ENCODE data around the gene ERBB4. TPM values are rescaled to one million over a fixed set of nuclear protein-coding genes. Genes with fewer than 3 reads are reported as not detected.

ERBB4 gene
- polyA plus RNA-seq, 2 of the 4 experiments (the other 2 are of a cell fraction), result not detected

GRCh38 chr2:212540341-212540740, 1.7 kb upstream of the ERBB4 start (continued):
- TF ChIP-seq, protein P1, sequence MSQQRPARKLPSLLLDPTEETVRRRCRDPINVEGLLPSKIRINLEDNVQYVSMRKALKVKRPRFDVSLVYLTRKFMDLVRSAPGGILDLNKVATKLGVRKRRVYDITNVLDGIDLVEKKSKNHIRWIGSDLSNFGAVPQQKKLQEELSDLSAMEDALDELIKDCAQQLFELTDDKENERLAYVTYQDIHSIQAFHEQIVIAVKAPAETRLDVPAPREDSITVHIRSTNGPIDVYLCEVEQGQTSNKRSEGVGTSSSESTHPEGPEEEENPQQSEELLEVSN (IDR thresholded peaks at IDR 0.05; ENCODE audit: borderline replicate concordance, low read depth), result no peak
- TF ChIP-seq FOSB (CRISPR knock-in tag; IDR thresholded peaks at IDR 0.05) (no peak), HES2 (IDR thresholded peaks at IDR 0.05) (no peak), SMC3 (IDR thresholded peaks at IDR 0.05) (no peak)

- Histone ChIP-seq H3K27ac (no peak overlapping the region), H3K4me2 (peak overlapping the region; percentile 94), H3K9me3 (no peaks in the 10 kb centered on the region), H3K4me1 (peaks cover 11% of the 10 kb centered on the region; the same call in 2 of the 3 replicates), H3K4me3 (peak overlapping the region; percentile 50)
- ChIA-PET POLR2A (no interaction called here), CTCF (interaction anchor here (0.7 kb wide), 1 partner anchor 1053 kb away, joined by 3 read pairs; no protein-coding TSS in a partner anchor)
- ATAC-seq (peak; percentile 31 to 37; a peak in 3 of 6 replicates), FAIRE-seq (no peak), DNase-seq (ENCODE audit: low read depth in 1 of 2, low spot score in 1 of 2) (no peak)
- WGBS (ENCODE audit: missing lambda C conversion rate), result 40% methylated on average over 30 of the region's 30 CpGs
- TF ChIP-seq PBX3 (IDR thresholded peaks at IDR 0.05), result no peak
- TF ChIP-seq, protein P1 (IDR thresholded peaks at IDR 0.05; ENCODE audit: borderline replicate concordance, low read depth), result no peak
- TF ChIP-seq RNF2 (IDR thresholded peaks at IDR 0.05; ENCODE audit: borderline replicate concordance, low read depth), result no peak
- TF ChIP-seq RCOR1 (IDR thresholded peaks at IDR 0.05; ENCODE audit: low read depth, low read length), result no peak
- no peak for TF ChIP-seq SMC3 (IDR thresholded peaks at IDR 0.05)
- TF ChIP-seq NPAS2 (CRISPR knock-in tag; IDR thresholded peaks at IDR 0.05; ENCODE audit: borderline replicate concordance), result no peak
- no peak for TF ChIP-seq NFE2L2 (conservative IDR thresholded peaks at IDR 0.05; ENCODE audit: low read length)
- no peak for TF ChIP-seq POLR2A (IDR thresholded peaks at IDR 0.05; ENCODE audit: low read length)
- TF ChIP-seq POLR2AphosphoS2 (conservative IDR thresholded peaks at IDR 0.05; ENCODE audit: low read length), result no peak
- TF ChIP-seq HOXB5 (CRISPR knock-in tag; IDR thresholded peaks at IDR 0.05), result no peak
- no peak for TF ChIP-seq MYC (IDR thresholded peaks at IDR 0.05; ENCODE audit: borderline replicate concordance, low read length)
- TF ChIP-seq CHD2 (IDR thresholded peaks at IDR 0.05; ENCODE audit: low read length, partially characterized antibody), result no peak
- TF ChIP-seq HOXB13 (CRISPR knock-in tag; IDR thresholded peaks at IDR 0.05; ENCODE audit: low read depth), result no peak
- no peak for TF ChIP-seq GATA3 (IDR thresholded peaks at IDR 0.05; ENCODE audit: borderline replicate concordance)
- TF ChIP-seq, protein P2, sequence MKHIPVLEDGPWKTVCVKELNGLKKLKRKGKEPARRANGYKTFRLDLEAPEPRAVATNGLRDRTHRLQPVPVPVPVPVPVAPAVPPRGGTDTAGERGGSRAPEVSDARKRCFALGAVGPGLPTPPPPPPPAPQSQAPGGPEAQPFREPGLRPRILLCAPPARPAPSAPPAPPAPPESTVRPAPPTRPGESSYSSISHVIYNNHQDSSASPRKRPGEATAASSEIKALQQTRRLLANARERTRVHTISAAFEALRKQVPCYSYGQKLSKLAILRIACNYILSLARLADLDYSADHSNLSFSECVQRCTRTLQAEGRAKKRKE (CRISPR knock-in tag; IDR thresholded peaks at IDR 0.05; ENCODE audit: low read depth), result no peak
- TF ChIP-seq CBX8 (IDR thresholded peaks at IDR 0.05), result no peak
- TF ChIP-seq, protein P3, sequence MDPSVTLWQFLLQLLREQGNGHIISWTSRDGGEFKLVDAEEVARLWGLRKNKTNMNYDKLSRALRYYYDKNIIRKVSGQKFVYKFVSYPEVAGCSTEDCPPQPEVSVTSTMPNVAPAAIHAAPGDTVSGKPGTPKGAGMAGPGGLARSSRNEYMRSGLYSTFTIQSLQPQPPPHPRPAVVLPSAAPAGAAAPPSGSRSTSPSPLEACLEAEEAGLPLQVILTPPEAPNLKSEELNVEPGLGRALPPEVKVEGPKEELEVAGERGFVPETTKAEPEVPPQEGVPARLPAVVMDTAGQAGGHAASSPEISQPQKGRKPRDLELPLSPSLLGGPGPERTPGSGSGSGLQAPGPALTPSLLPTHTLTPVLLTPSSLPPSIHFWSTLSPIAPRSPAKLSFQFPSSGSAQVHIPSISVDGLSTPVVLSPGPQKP (IDR thresholded peaks at IDR 0.05; ENCODE audit: low read depth, low read length), result no peak
- no peak for TF ChIP-seq USF2 (IDR thresholded peaks at IDR 0.05)
These were observed 674 bp upstream of the ERBB4 start for GRCh38 chr2:212539072-212539880.
